NCI-H774 (cell line): ENCODE measurements around the gene TSPOAP1.

Experiments
- DNase-seq: peaks from one replicate; lab custom pipeline; 2025; lab: John Stamatoyannopoulos, UW

The TSPOAP1 gene

GRCh38 chr17:58253082-58253481 lies 75.5 kb downstream of the TSPOAP1 start:
- no peak for DNase-seq

GRCh38 chr17:58252141-58252540 lies 76.5 kb downstream of the TSPOAP1 start:
- no peak for DNase-seq
